VCaP (cell line): ENCODE measurements around the gene DNASE2.
A peak's percentile ranks its signal among the peaks of the same experiment; 100 is the strongest.

Experiments
- H3K27ac ChIP-seq: fragments of 450-650 bp; 2 replicates; pipeline ENCODE4 v1.5.1; 2017
- TF ChIP-seq, protein P1 (sequence below): fragments of 450-650 bp; conservative IDR thresholded peaks from 2 replicates; pipeline ENCODE4 v1.5.1; 2017; ENCODE audit warnings: mild to moderate bottlenecking, moderate library complexity

Gene DNASE2

DNA sequence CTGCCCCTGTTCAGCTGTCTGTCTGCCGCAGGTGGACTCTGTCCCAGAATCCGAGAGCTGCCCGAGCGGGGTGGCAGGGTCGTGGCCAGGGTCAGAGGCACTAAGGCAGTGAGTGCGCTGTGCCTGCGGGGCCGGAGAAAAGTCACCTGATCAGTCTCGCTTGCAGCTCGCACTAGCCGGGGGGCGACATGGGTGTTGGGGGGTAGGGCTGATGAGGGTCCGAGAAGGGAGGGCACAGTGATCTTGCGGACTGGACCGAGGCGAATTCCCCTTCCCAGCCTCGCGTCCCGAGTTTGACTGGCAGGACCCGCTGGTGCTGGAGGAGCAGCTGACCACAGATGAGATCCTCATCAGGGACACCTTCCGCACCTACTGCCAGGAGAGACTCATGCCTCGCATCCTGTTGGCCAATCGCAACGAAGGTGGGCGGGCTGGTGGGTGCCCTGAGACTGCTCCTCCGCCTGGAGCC lies 10.3 kb upstream of the DNASE2 start:
- peak overlapping the region; percentile 56; the same call in 1 of the 2 replicates for H3K27ac ChIP-seq
- TF ChIP-seq, protein P1, sequence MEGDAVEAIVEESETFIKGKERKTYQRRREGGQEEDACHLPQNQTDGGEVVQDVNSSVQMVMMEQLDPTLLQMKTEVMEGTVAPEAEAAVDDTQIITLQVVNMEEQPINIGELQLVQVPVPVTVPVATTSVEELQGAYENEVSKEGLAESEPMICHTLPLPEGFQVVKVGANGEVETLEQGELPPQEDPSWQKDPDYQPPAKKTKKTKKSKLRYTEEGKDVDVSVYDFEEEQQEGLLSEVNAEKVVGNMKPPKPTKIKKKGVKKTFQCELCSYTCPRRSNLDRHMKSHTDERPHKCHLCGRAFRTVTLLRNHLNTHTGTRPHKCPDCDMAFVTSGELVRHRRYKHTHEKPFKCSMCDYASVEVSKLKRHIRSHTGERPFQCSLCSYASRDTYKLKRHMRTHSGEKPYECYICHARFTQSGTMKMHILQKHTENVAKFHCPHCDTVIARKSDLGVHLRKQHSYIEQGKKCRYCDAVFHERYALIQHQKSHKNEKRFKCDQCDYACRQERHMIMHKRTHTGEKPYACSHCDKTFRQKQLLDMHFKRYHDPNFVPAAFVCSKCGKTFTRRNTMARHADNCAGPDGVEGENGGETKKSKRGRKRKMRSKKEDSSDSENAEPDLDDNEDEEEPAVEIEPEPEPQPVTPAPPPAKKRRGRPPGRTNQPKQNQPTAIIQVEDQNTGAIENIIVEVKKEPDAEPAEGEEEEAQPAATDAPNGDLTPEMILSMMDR = no peak

DNA sequence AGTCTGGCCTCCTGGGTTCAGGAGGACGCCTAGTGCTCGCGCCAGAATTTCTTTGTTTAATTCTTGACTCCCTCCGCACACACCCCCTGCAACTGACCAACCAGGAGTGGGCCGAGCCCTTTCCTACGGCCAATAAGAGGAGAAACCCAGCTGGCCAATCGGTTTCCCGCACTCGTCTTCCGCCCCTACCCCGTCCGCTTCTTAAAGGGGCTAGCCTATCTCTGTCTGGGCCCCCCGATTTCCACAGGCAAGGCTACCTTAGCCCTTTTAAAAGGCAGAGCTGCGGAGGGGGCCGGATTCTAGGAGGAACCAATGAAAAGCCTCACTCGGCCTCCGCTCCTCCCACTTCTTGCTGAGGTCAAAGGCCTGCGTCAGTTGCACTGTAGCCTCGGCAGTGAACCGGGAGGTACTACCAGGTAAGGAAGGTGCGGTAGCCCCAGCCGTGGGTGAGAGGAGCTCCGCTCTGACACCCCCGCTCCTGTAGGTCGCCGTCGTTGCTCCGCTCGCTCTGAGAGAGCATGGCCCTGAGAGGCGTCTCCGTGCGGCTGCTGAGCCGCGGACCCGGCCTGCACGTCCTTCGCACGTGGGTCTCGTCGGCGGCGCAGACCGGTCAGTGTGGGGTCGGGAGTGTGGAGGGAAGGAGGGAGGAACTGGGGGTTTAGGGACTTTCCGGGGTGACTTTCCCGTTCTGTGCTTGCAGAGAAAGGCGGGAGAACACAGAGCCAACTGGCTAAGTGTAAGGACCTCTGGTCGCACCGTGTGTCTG lies 9.7 kb upstream of the DNASE2 start, which contains the start of gene GCDH:
GCDH (plus strand) TSS at position 374 of the 766 bp plus-strand sequence; CDS start at position 519, 145 bp downstream.
- H3K27ac ChIP-seq = peak within 1 kb of the TSS; percentile 56
- TF ChIP-seq, protein P1 = no peak

DNA sequence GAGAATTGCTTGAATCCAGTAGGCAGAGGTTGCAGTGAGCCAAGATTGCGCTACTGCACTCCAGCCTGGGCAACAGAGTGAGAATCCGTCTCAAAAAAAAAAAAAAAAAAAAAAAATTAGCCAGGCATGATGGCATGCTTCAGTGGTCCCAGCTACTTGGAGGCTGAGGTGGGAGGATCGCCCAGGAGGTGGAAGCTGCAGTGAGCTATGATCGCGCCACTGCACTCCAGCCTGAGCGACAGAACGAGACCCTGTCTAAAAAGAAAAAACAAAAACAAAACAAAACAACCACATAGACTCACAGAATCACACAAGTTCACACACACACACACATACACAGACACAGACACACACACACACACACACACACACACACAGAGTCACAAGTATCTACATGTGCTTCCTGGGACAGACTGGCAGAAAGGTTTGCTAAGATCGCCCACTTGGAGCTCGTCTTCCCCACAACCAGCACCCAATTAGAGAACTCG lies 9.1 kb upstream of the DNASE2 start:
- H3K27ac ChIP-seq = peak overlapping the region; percentile 56

DNA sequence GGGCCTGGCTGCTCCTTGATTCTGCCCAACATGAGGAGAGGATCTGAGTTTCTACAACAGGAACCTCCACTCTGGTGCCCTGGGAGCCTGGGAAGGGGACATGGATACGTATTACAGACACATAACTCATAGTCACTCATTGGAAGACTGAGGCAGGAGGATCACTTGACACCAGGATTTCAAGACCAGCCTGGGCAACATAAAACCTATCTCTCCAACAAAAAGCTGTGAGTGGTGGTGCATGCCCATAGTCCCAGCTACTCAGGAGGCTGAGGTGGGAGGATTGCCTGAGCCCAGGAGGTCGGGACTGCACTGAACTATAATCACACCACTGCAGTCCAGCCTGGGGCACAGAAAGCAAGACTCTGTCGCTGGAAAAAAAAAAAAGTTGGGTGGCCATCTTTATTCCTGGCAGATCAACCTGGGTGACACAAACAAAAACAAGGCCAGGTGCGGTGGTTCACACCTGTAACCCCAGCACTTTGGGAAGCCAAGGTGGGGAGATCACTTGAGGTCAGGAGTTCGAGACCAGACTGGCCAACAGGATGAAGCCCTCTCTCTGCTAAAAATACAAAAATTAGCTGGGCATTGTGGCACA lies 6.9 kb upstream of the DNASE2 start:
- TF ChIP-seq, protein P1 = no peak
- no peak overlapping the region for H3K27ac ChIP-seq

DNA sequence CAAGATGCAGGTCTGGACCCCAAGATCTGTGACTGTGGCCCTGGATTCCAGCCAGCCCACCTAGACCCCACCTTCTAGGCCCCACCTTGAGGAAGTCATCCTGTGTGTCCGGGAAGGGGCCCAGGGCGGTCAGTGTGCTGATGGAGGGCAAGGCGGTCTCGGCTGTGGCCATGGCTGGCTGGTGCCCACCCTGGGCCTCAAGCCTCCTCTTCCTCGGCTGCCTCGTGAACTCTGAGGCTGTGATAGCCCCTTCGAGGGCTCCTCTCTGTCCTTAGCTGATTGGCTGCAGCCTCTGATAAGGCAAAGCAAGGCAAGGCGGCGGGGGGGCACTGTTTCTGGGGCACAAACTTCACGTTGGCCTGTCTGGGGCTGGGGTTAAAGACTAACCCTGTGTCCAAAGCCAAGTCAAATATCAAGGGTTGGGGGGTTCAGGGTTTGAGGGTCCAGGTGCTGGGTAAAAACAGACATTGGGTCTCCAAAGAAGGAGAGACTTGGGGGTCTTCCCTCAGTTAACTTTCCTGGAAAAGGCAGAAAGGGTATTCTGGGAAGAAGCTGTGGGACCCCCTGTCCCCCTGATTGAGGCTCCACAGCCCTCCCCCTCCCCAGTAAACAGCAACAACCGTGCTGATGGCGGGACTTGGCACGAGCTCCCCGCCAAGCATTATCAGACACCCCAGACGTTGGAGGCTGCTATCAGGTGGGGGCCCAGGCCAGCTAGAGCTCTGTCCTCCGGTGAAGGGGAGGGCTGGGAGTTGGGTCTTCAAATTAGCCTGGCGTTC lies 5.9 kb upstream of the DNASE2 start, which contains the start of gene KLF1:
KLF1 (minus strand) TSS at position 233 of the 779 bp plus-strand sequence; CDS start at position 172, 61 bp downstream.
- TF ChIP-seq, protein P1 = no peak
- no peak within 1 kb of the TSS for H3K27ac ChIP-seq

DNA sequence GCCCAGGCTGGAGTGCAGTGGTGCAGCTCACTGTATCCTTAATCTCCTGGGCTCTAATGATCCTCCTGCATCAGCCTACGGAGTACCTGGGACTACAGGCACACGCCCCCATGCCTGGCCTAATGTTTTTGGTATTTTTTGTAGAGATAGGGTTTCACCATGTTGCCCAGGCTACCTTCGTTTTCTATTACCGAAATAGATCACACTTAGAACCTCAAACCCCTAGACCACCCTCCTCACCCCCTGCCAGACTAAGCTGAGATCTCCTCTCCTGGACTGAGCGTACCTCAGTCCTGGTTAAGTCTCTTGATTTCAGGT lies 5.4 kb upstream of the DNASE2 start:
- TF ChIP-seq, protein P1 = no peak
- no peak overlapping the region for H3K27ac ChIP-seq

DNA sequence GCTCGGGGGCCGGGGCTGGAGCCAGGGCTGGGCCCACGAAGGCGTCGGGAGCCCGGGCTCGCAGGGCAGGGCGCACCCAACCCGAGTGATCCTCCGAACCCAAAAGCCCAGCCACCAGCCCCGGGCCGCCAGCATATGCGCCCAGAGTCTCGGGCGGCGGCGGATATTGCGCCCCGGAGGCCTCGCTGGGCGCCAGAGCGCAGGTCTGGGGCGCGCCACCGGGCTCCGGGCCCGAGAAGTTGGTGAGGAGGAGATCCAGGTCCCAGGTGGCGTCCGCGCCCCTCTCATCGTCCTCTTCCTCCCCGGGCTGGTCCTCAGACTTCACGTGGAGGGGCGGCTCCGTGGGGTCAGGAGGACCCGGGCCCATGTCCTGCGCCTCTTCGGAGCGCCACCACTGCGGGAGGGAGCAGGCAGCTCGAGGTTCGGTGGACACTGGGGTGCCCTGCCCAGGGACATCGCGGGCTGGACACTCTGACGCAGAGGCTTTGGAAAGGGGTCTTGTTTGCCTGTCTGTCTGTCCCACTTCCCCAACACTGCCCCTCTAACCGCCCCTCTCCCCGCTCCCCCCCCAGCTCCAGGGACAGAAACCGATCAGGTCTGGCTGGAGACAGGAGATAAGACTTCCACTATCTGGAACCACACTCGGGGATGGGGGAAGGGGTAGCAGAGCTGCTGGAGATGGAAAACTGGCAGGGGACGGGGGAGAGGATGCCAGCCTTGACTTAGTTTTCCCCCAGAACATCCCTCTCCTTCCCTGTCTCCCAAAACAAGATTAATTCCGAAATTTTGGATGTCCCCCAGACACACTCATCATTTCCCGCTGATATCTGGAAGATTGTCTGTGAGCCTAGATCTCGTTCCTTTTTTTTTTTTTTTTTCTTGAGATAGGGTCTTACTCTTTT lies 4.8 kb upstream of the DNASE2 start:
- TF ChIP-seq, protein P1 = peak; percentile 29; the same call in 1 of the 2 replicates
- peak overlapping the region; percentile 32; the same call in 1 of the 2 replicates for H3K27ac ChIP-seq
